HG03558 (cell line): ENCODE measurements around the gene MUC5B.

ENCODE experiments used
- ATAC-seq: cut with Tn5 transposase; IDR thresholded peaks from one replicate; pipeline ENCODE4 v1.9.1; 2021; ENCODE audit warnings: moderate number of reproducible peaks; ENCODE audit not compliant: unreplicated experiment; ENCODE audit errors: extremely low read depth

MUC5B gene

DNA sequence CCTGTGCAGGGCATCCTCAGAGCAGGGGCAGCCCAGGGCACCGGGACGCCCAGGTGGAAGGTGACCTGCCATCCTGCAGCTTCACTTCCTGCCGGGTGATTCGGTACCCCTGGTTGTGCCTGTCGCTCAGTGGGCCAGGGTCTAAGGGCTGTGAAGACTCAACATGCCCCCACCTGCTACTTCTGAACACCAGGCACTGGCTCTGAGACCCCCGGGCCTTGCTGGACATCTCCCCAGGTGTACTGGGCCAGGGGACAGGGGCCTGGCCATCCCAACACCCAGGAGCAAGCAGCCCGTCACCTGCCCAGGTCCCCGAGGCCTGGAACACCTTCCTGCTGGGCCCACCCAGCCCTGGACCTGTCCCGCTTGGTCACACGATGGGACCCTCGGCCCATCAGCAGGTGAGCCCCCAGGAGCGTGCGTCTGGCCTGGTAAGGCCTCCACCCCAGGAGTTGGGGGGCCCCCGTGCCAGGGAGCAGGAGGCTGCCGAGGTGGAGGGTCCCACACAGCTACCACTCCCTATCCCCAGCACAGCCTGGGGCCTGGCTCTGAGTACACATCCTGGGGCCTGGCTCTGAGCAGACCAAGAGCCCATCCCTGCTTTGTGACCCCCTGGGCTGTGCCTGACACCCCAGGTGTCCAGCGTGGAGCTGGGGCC lies 3.9 kb upstream of the MUC5B start:
- no peak for ATAC-seq

DNA sequence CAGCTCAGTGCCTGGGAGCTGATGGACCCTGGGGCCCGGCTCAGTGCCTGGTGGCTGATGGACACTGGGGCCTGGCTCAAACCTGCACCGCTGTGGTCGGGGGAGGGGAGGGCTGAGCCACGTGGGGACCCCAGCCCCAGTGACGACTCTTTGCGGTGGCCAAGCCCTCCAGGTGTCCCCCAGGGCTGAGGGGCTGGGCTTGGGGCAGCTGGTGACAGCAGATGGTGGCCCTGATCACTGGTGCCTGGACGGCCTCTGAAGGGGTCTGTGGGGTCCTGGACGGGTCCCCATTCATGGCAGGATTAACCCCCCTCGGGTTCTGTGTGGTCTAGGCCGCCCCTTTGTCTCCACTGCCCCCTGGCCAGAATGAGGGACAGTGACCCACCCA lies 3.4 kb upstream of the MUC5B start:
- no peak for ATAC-seq

DNA sequence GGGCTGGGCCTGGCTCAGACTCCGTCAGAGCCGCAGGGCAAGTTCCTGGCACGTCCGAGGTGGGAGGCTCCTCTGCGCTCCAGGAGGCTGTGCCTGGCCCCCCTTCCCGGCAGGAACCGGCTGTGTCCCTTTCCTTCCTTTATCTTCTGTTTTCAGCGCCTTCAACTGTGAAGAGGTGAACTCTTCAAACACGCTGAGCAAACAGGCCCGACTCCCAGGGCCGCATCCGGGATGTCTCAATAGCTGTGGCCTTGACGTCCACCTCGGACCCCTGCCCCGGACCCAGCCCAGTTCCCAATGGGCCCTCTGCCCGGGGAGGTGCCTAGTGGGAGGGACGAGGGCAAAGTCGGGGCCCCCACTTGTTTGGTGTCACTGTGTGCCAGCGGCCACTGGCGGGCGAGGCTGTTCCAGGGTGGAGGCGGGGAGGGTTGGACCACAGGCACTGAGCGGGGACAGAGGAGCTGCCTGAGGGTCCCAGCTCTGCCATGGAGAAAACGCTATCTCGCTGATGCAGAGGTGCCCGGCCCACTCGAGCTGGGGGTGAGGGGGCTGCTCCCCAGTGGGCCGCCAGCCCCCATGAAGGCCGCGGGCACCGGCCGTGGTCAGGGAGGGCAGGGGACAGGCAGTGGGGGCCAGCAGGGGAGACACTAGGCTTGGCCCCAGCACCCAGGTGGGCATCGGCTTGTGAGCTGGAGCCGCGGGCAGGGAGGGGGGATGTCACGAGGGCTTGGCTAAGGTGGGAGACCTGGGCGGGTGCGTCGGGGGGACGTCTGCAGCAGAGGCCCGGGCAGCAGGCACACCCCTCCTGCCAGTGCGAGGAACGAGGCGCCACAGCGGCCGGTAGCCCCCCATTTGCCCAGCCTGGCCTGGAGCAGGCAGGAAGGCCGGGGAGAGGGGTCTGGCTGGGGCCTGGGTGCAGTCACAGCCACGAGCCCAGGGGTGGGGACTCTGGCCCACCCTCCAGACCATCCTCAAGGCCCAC lies 2.7 kb upstream of the MUC5B start:
- no peak for ATAC-seq

DNA sequence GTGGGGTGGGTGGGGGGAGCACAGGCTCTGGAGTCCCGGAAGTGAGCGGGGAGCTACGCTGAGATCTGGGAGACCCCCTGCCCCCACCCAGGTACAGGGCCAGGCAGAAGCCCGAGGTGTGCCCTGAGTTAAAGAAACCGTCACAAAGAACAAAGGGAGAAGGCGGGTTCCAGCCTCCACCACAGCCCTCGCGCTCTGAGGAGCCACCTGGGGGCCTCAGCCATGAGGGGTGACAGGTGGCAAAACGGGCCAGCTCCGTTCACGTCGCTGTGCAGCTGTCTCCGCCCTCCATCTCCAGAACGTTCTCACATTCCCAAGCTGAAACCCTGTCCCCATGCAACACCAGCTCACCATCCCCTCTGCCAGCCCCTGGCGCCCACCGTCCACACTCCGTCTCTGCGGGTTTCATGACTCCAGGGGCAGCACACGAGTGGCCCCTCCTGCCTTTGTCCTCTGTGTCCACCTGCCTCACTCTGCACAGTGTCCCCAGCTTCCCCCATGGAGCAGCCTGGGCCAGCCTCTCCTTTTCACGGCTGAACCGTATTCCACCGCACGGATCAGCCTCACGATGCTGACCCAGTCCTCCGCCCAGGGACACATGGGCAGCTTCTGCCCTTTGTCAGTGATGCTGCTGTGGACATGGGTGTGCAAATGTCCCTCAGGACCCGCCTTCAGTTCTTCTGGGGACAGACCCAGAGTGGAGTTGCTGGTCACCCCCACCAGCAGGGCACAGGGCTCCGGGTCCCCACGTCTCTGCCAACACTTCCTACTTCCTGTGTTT lies 1.7 kb upstream of the MUC5B start:
- ATAC-seq: no peak

DNA sequence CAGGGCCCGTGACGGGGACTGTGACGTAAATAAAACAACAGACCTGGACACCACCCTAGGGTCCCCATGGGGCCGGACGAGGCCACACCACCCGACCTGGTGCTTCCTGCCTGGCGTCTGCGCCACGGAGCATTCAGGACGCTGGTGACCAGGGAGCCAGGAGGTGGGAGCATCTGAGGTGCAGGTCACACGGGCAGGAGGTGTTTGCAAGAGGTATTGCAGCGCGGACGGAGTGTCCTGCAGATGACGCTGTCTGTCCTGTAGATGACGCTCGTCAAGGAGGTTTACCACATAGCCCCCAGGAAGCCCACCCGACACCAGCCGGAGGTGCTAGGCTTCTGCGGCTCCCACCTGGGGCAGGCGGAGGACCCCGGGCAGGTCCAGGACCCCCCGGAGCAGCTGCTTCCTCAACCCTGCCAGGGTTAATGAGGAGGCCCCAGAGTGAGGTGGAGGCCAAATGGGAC lies 986 bp upstream of the MUC5B start:
- ATAC-seq: no peak

DNA sequence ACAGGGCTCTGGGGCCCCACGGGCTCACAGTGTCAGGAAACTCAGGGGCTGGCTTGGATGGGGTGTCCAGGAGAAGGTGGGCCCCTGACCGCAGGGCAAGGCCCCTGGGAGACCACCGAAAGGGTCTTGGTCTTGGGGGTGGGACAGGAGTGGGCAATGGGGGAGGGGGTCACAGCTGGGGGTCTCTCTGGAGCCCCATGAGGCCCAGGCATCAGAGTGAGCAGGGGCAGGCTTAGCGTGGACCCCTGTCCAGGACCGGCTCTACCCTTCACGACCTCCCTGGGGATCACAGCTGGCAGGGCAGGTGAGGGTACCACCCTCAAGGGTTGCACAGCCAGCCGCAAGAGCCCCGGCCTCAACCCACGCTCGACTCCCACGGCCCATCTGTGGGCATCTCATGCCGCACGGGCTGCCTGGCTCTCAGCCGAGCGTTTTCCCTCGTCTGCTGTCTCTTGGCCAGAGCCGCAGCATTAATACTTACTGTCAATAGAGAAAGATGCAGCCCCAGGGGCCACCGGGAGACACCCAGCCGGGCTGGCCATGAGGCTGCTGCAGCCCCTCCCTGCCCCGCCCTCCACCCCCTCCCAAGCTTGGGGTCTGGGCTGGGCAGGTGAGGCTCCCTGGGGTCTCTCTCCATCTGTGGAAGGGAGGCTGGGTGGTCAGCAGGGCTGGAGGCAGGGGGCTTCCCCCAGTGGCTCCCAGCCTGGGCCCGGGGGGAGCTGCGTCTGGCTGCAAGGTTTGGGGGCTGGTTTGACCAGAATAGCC lies 662 bp downstream of the MUC5B start:
- no peak for ATAC-seq

DNA sequence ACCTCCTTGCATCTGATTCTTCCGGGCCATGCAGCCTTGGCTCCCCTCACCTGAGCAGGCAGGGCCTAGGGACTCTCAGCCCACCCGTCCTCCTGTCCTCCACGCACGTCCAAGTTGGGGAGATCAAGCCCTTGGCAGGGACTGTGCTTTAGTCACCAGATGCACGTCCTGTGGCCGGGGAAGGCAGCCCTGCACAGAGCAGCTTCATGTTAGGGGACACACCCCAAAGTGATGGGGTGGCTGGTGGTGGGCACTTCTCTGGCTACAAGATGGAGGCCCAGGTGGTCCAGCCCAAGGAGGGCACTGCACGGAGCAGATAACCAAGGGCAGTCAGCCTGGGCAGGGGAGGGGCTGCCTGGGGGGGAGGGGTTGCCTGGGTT lies 1.2 kb downstream of the MUC5B start:
- no peak for ATAC-seq

DNA sequence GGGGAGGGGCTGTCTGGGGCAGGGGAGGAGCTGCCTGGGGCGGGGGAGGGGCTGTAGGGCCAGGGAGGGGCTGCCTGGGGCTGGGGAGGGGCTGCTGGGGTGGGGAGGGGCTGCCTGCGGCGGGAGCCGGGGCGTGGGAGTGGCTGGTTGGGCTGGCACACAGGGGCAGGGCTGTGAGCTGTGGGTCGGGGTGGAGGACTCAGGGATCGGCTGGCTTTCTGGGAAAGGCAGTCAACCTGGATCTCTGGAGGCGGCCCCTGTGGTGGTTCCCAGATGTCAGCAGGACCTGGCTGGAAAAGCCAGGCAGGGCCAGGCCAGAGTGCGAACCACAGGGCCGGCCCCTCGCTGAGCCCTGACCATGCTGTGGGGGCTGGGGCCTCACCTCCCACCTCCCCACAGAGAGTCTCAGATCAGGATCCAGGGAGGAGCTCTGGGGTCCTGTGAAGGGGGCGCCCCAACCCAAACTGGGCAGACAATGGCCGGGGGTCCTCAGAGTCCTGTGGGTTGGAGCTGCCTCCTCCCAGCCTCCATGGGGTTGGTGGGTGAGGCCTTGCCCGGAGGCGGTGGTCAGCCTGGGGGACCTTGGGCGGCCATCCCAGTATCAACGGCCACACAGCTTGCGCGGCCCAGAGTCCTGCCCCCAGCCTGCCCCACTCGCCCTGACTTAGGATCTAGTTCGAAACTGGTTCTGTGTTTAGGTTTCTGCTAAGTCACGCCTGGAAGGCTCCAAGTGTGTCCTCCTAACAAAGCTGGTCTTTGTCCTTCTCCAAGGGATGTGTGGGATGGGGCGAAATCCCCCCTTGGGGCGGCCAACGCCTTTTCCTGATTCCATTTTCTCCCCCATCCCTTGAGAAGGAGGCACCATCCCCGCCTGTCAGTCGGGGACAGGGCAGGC lies 1.9 kb downstream of the MUC5B start:
- ATAC-seq: no peak

DNA sequence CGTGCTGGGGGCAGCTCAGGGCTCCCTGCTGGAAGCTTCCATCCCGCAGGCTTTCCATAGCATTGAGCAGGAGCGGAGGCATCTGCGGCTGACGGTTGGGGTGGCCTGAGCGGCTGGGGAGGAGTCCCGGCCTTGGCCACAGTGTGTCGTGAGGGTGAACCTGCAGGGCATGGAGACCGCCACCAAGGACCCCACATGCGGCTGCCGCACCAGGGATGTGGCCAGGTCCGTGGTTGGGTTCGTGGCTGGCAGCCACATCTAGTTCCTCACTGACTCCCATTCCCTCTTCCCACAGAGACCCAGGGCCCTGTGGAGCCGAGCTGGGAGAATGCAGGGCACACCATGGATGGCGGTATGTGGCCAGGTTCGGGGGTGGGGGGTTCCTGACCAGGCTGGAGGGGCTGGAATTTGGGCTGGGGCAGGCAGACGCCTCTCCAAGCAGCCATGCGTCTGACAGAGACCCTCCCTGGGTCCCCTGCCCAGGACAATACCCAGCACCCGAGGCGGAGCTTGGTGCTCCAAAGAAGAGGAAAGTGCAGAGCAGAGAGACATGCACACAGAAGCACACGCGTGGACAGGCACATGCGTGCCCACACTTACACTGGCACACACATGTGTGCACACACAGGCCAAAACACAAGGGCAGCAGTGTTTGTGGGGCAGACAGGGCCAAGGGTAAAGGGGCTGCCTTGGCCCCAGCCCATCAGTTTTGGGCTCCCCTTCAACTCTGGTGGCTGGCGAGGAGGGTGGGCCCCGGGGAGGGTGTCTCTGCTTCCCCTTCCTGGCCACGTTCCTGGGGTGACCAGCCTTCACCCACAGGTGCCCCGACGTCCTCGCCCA lies 2.7 kb downstream of the MUC5B start:
- ATAC-seq: no peak

DNA sequence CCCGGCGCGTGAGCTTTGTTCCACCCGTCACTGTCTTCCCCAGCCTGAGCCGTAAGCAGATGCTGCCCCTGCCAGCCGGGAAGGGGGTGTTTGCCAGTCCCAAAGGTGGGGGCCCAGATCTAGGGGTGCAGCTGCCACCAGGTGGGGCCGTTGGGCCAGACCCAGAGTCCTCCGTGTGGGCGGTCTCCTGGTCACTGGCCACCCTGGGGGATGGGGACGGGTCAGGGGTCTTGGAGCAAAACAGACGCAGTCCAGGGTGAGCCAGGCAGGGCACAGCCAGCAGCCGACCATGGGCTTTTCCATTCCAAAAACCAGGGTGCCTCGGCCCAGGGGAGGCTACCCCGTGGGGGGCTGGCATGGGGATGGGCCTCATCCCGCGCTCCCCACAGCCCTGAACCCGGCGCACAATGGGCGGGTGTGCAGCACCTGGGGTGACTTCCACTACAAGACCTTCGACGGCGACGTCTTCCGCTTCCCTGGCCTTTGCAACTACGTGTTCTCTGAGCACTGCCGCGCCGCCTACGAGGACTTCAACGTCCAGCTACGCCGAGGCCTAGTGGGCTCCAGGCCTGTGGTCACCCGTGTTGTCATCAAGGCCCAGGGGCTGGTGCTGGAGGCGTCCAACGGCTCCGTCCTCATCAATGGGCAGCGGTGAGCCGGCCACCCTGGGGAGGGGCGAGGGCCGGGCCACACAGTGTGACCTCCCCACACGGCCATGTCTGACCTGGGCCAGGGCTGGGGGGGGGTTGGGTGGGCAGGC lies 3.5 kb downstream of the MUC5B start:
- no peak for ATAC-seq

DNA sequence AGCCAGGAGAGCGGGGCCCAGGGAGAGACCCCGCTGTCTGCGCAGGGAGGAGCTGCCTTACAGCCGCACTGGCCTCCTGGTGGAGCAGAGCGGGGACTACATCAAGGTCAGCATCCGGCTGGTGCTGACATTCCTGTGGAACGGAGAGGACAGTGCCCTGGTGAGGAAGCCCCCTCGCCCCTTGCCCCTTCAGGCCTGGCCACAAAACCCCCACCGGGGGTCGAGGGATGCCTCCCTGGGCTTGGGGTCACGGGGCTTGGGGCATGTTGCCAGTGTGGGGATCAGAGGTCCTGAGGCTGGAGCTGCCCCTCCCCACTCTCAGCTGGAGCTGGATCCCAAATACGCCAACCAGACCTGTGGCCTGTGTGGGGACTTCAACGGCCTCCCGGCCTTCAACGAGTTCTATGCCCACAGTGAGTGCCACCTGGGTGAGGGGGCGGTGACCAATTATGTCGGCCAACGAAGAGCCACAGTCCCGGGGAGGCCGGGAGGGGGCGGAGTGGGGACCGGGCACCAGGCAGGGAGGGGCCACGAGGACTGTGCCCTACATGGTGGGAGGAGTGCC lies 4.2 kb downstream of the MUC5B start:
- ATAC-seq: no peak

DNA sequence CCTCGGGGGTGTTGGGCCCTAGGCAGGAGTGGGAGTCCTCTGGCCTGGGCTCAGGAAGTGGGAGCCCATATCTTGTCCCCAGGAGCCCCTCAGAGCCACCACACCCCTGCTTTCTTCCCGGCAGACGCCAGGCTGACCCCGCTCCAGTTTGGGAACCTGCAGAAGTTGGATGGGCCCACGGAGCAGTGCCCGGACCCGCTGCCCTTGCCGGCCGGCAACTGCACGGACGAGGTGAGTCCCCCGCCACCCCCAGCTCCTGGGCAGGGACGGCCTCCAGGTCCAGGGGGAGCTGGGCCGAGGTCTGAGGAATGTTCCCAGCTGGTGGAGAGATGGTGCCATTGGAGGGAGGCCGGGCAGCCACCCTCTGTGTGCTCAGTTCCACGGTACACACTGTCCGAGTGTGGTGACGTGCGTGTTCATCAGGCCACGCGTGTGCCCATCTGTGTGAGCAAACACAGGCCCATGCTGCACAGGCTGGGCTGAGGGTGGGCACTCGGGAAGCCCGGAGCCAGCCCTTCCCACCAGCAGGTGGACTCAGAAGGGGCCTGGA lies 4.8 kb downstream of the MUC5B start:
- ATAC-seq: no peak

DNA sequence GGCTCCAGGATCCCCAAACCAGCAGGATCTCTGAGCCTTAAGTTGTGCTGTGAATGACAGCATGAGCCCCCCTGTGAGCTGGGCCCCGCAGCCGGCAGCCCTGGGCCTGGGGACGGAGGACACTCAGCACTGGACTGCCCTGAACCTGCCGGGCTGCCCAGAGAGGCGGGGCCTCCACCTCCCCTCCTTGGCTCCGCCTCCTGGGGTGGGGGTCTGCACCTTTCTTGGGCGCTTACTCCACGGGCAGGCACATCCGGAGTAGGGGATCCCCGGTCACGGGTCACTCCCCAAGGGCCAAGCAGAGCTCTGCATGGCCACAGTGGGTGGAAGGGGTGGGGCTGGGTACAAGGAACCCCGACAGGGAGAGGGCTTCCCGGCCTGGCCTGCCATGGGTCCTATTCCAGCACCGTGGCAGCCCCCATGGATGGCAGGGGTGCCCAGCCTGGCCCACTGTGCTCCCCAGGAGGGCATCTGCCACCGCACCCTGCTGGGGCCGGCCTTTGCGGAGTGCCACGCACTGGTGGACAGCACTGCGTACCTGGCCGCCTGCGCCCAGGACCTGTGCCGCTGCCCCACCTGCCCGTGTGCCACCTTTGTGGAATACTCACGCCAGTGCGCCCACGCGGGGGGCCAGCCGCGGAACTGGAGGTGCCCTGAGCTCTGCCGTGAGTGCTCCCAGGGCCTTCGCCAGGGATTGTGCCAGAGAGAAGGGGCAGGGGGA lies 5.4 kb downstream of the MUC5B start:
- ATAC-seq: no peak

DNA sequence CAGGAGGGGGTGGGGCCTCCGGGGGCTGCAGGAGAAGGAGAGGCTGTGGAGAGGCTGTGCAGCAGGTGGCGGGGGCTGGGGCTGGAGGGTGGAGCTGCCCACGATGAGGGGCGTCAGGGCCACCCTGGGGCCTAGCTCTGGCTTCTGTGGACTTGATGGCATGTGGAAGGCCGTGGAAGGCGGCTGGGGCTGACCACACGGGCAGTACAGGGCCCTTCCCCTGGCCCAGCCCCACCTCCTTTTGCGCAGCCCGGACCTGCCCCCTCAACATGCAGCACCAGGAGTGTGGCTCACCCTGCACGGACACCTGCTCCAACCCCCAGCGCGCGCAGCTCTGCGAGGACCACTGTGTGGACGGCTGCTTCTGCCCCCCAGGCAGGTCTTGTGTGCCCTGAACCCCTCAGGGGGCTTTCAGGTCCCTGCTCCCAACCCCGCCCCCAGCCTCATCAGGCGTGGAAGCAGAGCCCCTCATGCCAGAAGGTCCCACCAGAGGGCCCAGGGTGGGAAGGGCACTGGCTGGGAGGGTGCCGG lies 6.1 kb downstream of the MUC5B start:
- no peak for ATAC-seq

DNA sequence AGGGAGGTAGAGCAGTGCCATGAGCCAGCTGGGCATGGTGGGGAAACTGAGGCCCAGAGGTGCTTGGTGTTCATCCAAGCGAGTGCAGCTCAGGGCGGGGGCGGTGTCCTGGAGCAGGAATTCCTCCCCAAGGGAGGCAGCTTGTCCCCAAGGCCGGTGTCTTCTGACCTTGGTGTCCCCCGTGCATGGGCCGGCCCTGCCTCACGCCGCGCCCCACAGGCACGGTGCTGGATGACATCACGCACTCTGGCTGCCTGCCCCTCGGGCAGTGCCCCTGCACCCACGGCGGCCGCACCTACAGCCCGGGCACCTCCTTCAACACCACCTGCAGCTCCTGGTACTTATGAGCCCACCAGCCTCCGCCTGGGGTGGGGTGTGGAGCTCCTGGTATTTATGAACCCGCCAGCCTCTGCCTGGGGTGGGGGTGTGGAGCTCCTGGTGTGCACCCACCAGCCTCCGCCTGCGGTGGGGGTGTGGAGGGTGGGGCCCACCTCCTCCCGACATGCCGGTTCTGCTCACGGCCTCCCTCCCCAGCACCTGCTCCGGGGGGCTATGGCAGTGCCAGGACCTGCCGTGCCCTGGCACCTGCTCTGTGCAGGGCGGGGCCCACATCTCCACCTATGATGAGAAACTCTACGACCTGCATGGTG lies 6.7 kb downstream of the MUC5B start:
- no peak for ATAC-seq

DNA sequence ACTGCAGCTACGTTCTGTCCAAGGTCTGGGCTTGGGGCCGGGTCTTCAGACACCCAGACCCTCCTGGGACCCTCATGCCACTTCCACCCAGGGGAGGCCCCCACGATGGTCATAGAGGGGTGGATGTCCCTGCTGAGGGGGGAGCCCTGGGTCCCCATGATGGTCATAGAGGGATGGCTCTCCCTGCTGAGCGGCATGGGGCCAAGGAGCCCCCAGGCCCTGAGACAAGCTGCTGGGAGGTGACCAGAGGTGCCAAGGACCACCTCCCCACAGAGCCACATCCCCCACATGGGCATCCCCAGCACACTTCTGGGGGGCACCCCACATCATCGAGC lies 7.2 kb downstream of the MUC5B start:
- no peak for ATAC-seq
